ENCODE measurements around the gene AGBL1. TPM values are rescaled to one million over a fixed set of nuclear protein-coding genes. Genes with fewer than 3 reads are reported as not detected.

Gene AGBL1
- total and polyA plus RNA-seq, 2 experiments from 2014 or later, result 0.03 TPM; not detected in 1

DNA sequence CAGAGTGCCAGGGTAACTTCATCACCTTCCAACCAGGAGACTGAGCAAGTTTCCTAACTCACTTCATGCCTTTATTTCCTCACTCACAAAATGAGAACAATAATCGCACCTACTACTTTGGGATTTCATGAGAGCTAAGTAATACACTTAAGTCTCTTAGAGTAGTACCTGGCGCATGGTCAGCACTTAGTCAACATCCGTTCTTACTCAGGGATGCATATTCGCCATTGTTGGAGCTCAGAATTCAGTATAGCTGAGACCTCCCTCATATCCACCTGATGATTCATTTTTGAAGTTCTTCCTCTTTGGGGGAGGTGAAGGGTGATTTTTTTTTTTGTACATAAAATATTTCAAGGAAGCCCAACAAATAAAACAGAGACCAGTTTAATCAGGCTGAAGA is 188.2 kb downstream of the AGBL1 start:
- no peak overlapping the region for H2AFZ ChIP-seq
- no peak for ATAC-seq
- H3K36me3 Mint-ChIP-seq (ENCODE audit: low read depth), result no peaks in the 10 kb centered on the region

DNA sequence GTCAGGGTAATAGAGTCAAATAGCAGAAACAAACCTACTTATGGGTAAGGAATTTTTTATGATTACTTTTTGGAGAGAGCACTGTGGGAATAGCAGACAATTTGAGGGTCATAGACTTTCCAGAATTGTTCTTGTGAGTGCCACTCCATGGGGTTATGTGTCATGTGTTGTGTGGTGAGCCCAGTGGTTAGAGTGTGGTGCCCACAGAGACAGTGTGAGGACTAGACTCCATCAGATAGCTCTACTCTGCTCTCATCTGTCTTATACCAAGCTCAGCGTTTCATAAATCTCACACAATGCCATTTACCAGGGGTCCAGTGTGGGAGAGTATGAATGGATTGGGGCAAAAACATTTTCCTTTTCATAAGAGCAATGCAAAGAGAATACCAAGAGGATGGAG is 188.9 kb downstream of the AGBL1 start:
- no peak for DNase-seq (ENCODE audit: low spot score)
- TF ChIP-seq, protein P1, sequence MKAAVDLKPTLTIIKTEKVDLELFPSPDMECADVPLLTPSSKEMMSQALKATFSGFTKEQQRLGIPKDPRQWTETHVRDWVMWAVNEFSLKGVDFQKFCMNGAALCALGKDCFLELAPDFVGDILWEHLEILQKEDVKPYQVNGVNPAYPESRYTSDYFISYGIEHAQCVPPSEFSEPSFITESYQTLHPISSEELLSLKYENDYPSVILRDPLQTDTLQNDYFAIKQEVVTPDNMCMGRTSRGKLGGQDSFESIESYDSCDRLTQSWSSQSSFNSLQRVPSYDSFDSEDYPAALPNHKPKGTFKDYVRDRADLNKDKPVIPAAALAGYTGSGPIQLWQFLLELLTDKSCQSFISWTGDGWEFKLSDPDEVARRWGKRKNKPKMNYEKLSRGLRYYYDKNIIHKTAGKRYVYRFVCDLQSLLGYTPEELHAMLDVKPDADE (IDR thresholded peaks at IDR 0.05), result no peak
- no peak for TF ChIP-seq EZH2 (IDR thresholded peaks at IDR 0.05; ENCODE audit: low read depth, unreplicated experiment)
- TF ChIP-seq STAT1 (IDR thresholded peaks at IDR 0.05; ENCODE audit: unreplicated experiment), result no peak
- TF ChIP-seq, protein P2, sequence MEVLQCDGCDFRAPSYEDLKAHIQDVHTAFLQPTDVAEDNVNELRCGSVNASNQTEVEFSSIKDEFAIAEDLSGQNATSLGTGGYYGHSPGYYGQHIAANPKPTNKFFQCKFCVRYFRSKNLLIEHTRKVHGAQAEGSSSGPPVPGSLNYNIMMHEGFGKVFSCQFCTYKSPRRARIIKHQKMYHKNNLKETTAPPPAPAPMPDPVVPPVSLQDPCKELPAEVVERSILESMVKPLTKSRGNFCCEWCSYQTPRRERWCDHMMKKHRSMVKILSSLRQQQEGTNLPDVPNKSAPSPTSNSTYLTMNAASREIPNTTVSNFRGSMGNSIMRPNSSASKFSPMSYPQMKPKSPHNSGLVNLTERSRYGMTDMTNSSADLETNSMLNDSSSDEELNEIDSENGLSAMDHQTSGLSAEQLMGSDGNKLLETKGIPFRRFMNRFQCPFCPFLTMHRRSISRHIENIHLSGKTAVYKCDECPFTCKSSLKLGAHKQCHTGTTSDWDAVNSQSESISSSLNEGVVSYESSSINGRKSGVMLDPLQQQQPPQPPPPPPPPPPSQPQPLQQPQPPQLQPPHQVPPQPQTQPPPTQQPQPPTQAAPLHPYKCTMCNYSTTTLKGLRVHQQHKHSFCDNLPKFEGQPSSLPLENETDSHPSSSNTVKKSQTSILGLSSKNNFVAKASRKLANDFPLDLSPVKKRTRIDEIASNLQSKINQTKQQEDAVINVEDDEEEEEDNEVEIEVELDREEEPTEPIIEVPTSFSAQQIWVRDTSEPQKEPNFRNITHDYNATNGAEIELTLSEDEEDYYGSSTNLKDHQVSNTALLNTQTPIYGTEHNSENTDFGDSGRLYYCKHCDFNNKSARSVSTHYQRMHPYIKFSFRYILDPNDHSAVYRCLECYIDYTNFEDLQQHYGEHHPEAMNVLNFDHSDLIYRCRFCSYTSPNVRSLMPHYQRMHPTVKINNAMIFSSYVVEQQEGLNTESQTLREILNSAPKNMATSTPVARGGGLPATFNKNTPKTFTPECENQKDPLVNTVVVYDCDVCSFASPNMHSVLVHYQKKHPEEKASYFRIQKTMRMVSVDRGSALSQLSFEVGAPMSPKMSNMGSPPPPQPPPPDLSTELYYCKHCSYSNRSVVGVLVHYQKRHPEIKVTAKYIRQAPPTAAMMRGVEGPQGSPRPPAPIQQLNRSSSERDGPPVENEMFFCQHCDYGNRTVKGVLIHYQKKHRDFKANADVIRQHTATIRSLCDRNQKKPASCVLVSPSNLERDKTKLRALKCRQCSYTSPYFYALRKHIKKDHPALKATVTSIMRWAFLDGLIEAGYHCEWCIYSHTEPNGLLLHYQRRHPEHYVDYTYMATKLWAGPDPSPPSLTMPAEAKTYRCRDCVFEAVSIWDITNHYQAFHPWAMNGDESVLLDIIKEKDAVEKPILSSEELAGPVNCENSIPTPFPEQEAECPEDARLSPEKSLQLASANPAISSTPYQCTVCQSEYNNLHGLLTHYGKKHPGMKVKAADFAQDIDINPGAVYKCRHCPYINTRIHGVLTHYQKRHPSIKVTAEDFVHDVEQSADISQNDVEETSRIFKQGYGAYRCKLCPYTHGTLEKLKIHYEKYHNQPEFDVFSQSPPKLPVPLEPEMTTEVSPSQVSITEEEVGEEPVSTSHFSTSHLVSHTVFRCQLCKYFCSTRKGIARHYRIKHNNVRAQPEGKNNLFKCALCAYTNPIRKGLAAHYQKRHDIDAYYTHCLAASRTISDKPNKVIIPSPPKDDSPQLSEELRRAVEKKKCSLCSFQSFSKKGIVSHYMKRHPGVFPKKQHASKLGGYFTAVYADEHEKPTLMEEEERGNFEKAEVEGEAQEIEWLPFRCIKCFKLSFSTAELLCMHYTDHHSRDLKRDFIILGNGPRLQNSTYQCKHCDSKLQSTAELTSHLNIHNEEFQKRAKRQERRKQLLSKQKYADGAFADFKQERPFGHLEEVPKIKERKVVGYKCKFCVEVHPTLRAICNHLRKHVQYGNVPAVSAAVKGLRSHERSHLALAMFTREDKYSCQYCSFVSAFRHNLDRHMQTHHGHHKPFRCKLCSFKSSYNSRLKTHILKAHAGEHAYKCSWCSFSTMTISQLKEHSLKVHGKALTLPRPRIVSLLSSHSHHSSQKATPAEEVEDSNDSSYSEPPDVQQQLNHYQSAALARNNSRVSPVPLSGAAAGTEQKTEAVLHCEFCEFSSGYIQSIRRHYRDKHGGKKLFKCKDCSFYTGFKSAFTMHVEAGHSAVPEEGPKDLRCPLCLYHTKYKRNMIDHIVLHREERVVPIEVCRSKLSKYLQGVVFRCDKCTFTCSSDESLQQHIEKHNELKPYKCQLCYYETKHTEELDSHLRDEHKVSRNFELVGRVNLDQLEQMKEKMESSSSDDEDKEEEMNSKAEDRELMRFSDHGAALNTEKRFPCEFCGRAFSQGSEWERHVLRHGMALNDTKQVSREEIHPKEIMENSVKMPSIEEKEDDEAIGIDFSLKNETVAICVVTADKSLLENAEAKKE (CRISPR knock-in tag; IDR thresholded peaks at IDR 0.05), result no peak
- TF ChIP-seq EZH2phosphoT487 (IDR thresholded peaks at IDR 0.05; ENCODE audit: unreplicated experiment), result no peak
- TF ChIP-seq POLR2AphosphoS5 (IDR thresholded peaks at IDR 0.05; ENCODE audit: low read depth), result no peak

More for the DNA sequence above, 188.2 kb downstream of the AGBL1 start:
- Histone ChIP-seq H3K27ac (ENCODE audit: low read depth) (no peak overlapping the region), H3F3A (replicated peaks; ENCODE audit: low read depth) (no peaks in the 10 kb centered on the region), H3K9me2 (ENCODE audit: insufficient read depth) (peaks cover 18% of the 10 kb centered on the region; the same call in 1 of the 2 replicates), H3K27me3 (ENCODE audit: insufficient read depth) (no peaks in the 10 kb centered on the region), H3K36me3 (ENCODE audit: insufficient read depth) (no peaks in the 10 kb centered on the region), H3K4me3 (no peak overlapping the region), H3K4me1 (ENCODE audit: insufficient read depth) (no peaks in the 10 kb centered on the region), H3K4me2 (no peak overlapping the region), H4K20me1 (replicated peaks; ENCODE audit: insufficient read depth) (no peaks in the 10 kb centered on the region), H3K79me2 (replicated peaks; ENCODE audit: insufficient read depth) (no peaks in the 10 kb centered on the region)
- TF ChIP-seq, protein P1 (IDR thresholded peaks at IDR 0.05), result no peak
- TF ChIP-seq STAT1 (IDR thresholded peaks at IDR 0.05; ENCODE audit: unreplicated experiment) (no peak), CREB1 (CRISPR knock-in tag; IDR thresholded peaks at IDR 0.05; ENCODE audit: low read depth) (no peak), POLR2AphosphoS5 (IDR thresholded peaks at IDR 0.05; ENCODE audit: low read depth) (no peak), NANOG (IDR thresholded peaks at IDR 0.05; ENCODE audit: borderline replicate concordance) (no peak), ZNF114 (CRISPR knock-in tag; IDR thresholded peaks at IDR 0.05) (no peak), EZH2 (IDR thresholded peaks at IDR 0.05; ENCODE audit: low read depth, unreplicated experiment) (no peak)
- TF ChIP-seq, protein P3, sequence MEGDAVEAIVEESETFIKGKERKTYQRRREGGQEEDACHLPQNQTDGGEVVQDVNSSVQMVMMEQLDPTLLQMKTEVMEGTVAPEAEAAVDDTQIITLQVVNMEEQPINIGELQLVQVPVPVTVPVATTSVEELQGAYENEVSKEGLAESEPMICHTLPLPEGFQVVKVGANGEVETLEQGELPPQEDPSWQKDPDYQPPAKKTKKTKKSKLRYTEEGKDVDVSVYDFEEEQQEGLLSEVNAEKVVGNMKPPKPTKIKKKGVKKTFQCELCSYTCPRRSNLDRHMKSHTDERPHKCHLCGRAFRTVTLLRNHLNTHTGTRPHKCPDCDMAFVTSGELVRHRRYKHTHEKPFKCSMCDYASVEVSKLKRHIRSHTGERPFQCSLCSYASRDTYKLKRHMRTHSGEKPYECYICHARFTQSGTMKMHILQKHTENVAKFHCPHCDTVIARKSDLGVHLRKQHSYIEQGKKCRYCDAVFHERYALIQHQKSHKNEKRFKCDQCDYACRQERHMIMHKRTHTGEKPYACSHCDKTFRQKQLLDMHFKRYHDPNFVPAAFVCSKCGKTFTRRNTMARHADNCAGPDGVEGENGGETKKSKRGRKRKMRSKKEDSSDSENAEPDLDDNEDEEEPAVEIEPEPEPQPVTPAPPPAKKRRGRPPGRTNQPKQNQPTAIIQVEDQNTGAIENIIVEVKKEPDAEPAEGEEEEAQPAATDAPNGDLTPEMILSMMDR (conservative IDR thresholded peaks at IDR 0.05; ENCODE audit: low read depth in 2 of 2), result no peak
- H3K9me3 Mint-ChIP-seq, result no peaks in the 10 kb centered on the region
- peaks cover under 1% of the 10 kb centered on the region; the same call in 2 of the 3 replicates for H3K4me1 Mint-ChIP-seq
- H3K27me3 Mint-ChIP-seq (ENCODE audit: insufficient read depth, low read depth, poor library complexity), result no peaks in the 10 kb centered on the region
- H3K27ac Mint-ChIP-seq, result no peak overlapping the region
- H3K4me3 Mint-ChIP-seq, result no peak overlapping the region
- DNase-seq (ENCODE audit: low spot score), result no peak

More for the DNA sequence above, 188.9 kb downstream of the AGBL1 start:
- Histone ChIP-seq H3K36me3 (ENCODE audit: insufficient read depth) (no peaks in the 10 kb centered on the region), H3K4me2 (no peak overlapping the region), H3K79me2 (replicated peaks; ENCODE audit: insufficient read depth) (no peaks in the 10 kb centered on the region), H3K4me3 (no peak overlapping the region), H3K9me2 (ENCODE audit: insufficient read depth) (peaks cover 12% of the 10 kb centered on the region; the same call in 1 of the 2 replicates), H2AFZ (no peak overlapping the region), H3F3A (replicated peaks; ENCODE audit: low read depth) (no peaks in the 10 kb centered on the region), H4K20me1 (replicated peaks; ENCODE audit: insufficient read depth) (no peaks in the 10 kb centered on the region), H3K27me3 (ENCODE audit: insufficient read depth) (no peaks in the 10 kb centered on the region), H3K4me1 (ENCODE audit: insufficient read depth) (0 out of 2 replicates have a peak, but pooled peaks cover 2% of the 10 kb centered on the region), H3K27ac (ENCODE audit: low read depth) (no peak overlapping the region)
- H3K27me3 Mint-ChIP-seq (ENCODE audit: insufficient read depth, low read depth, poor library complexity), result no peaks in the 10 kb centered on the region
- no peaks in the 10 kb centered on the region for H3K36me3 Mint-ChIP-seq (ENCODE audit: low read depth)
- H3K27ac Mint-ChIP-seq, result no peak overlapping the region
- H3K4me1 Mint-ChIP-seq, result peaks cover 5% of the 10 kb centered on the region; the same call in 2 of the 3 replicates
- no peak for ATAC-seq
- no peak overlapping the region for H3K4me3 Mint-ChIP-seq
- no peaks in the 10 kb centered on the region for H3K9me3 Mint-ChIP-seq

All from GM23338 (cell line).